ENCODE results near the gene SLC37A4. TPM values are rescaled to one million over a fixed set of nuclear protein-coding genes. Genes with fewer than 3 reads are reported as not detected.

The SLC37A4 gene
- total RNA-seq, 1 experiment from 2014 or later = 54.5 TPM

DNA sequence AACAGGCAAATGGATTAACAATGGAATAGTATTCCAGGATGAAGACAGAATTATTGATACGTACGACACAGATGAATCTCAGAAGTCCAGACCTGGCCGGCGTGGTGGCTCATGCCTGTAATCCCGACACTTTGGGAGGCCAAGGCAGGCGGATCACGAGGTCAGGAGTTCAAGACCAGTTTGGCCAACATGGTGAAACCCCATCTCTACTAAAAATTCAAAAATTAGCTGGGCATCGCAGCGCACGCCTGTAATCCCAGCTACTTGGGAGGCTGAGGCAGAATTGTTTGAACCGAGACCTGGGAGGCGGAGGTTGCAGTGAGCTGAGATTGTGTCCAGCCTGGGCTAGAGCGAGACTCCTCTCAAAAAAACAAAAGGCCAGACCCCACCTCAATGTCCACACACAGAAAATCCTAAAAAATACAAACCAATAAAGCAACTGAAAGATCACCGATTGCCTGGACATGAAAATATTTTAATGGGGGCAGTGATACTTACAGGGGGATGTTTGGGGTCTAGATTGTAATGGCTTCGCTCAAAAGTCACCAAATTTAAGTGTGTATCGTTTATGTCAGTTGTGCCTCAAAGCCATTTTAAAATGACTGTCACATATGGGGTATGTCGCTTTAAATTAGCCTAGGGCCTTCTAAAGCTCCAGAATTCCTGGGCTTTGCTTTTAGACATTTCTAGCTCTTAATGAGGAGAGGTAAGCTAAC is 16.3 kb downstream of the SLC37A4 start (continued):
- TF ChIP-seq, protein P1, sequence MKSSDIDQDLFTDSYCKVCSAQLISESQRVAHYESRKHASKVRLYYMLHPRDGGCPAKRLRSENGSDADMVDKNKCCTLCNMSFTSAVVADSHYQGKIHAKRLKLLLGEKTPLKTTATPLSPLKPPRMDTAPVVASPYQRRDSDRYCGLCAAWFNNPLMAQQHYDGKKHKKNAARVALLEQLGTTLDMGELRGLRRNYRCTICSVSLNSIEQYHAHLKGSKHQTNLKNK (CRISPR knock-in tag; IDR thresholded peaks at IDR 0.05) = peak; percentile 55; the same call in 1 of the 2 replicates
- TF ChIP-seq TEAD1 (CRISPR knock-in tag; IDR thresholded peaks at IDR 0.05) (0 out of 2 replicates have a peak, but pooled peaks have one; percentile 16), NFYB (CRISPR knock-in tag; conservative IDR thresholded peaks at IDR 0.05; ENCODE audit: low read depth) (no peak), PRRX2 (CRISPR knock-in tag; IDR thresholded peaks at IDR 0.05) (no peak)

DNA sequence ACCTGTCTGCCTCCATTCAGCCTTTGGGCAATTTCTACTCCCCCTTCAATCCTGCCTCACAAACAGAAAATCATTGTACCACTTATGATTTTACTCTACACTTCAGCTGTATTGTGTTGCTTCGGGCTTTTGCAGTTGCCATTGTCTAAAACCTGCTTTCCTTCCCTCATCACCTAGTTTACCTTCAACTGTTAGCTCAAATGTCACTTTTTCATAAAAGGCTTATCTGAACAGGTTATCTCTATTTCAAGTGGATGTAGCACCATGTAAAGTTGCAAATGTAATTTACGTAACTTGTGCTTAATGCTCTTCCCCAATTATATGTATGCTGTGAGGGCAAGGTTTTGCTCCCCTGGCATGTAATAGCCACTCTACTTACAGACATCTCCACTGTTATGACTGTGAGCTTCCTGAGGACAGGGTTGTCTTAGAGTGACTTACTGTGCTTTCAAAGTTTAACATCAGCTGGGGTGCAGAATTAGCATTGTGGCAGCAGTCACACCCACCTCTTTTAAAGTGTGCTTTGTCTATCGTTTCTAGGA is 18.0 kb downstream of the SLC37A4 start:
- DNase-seq (ENCODE audit: low spot score) (no peak), ATAC-seq (no peak)
- H3K9me3 Mint-ChIP-seq = no peaks in the 10 kb centered on the region
- 0 out of 2 replicates have a peak overlapping the region, but pooled peaks have one; percentile 75 for H3K27ac Mint-ChIP-seq
- H3K4me3 Mint-ChIP-seq = no peak overlapping the region
- TF ChIP-seq NFATC4 (CRISPR knock-in tag; IDR thresholded peaks at IDR 0.05) = peak; percentile 13; the same call in 1 of the 2 replicates
- TF ChIP-seq OVOL2 (CRISPR knock-in tag; IDR thresholded peaks at IDR 0.05; ENCODE audit: borderline replicate concordance) = no peak
- no peaks in the 10 kb centered on the region for H3K27me3 Mint-ChIP-seq (ENCODE audit: low read depth)
- H3K4me1 Mint-ChIP-seq = peaks cover 10% of the 10 kb centered on the region; the same call in 1 of the 2 replicates
- ChIA-PET POLR2A (interaction anchor here (0.6 kb wide), 1 partner anchor 20 kb away, joined by 6 read pairs; no protein-coding TSS in a partner anchor), CTCF (interaction anchor here (1.5 kb wide), 1 partner anchor 15 kb away, joined by 6 read pairs; no protein-coding TSS in a partner anchor)
- peaks cover 68% of the 10 kb centered on the region for H3K36me3 Mint-ChIP-seq

GRCh38 chr11:119011476-119012053 is 19.1 kb downstream of the SLC37A4 start:
- ATAC-seq (peak; percentile 41), DNase-seq (ENCODE audit: low spot score) (no peak)
- H3K27ac Mint-ChIP-seq = 0 out of 2 replicates have a peak overlapping the region, but pooled peaks have one; percentile 68
- peaks cover 64% of the 10 kb centered on the region for H3K36me3 Mint-ChIP-seq
- H3K4me1 Mint-ChIP-seq = peaks cover 1% of the 10 kb centered on the region; the same call in 1 of the 2 replicates
- ChIA-PET CTCF (interaction anchor here (1.1 kb wide), 1 partner anchor 14 kb away, joined by 3 read pairs; the partner anchor contains the start of gene CENATAC), POLR2A (no interaction called here)
- H3K4me3 Mint-ChIP-seq = no peak overlapping the region
- H3K27me3 Mint-ChIP-seq (ENCODE audit: low read depth) = no peaks in the 10 kb centered on the region
- no peaks in the 10 kb centered on the region for H3K9me3 Mint-ChIP-seq
- TF ChIP-seq JAZF1 (CRISPR knock-in tag; IDR thresholded peaks at IDR 0.05) (no peak), RELA (CRISPR knock-in tag; IDR thresholded peaks at IDR 0.05; ENCODE audit: borderline replicate concordance) (no peak), ZNF281 (CRISPR knock-in tag; IDR thresholded peaks at IDR 0.05) (no peak), FOXJ3 (CRISPR knock-in tag; IDR thresholded peaks at IDR 0.05; ENCODE audit: borderline replicate concordance) (no peak), GTF2I (CRISPR knock-in tag; conservative IDR thresholded peaks at IDR 0.05) (no peak), ATF1 (CRISPR knock-in tag; IDR thresholded peaks at IDR 0.05) (no peak), SOX15 (CRISPR knock-in tag; IDR thresholded peaks at IDR 0.05) (no peak), FOXP4 (CRISPR knock-in tag; IDR thresholded peaks at IDR 0.05) (no peak), USF1 (CRISPR knock-in tag; IDR thresholded peaks at IDR 0.05) (no peak), EMX1 (CRISPR knock-in tag; IDR thresholded peaks at IDR 0.05) (no peak), FOXP1 (CRISPR knock-in tag; IDR thresholded peaks at IDR 0.05; ENCODE audit: borderline replicate concordance) (no peak), CREB1 (CRISPR knock-in tag; IDR thresholded peaks at IDR 0.05) (no peak)
- TF ChIP-seq, protein P2, sequence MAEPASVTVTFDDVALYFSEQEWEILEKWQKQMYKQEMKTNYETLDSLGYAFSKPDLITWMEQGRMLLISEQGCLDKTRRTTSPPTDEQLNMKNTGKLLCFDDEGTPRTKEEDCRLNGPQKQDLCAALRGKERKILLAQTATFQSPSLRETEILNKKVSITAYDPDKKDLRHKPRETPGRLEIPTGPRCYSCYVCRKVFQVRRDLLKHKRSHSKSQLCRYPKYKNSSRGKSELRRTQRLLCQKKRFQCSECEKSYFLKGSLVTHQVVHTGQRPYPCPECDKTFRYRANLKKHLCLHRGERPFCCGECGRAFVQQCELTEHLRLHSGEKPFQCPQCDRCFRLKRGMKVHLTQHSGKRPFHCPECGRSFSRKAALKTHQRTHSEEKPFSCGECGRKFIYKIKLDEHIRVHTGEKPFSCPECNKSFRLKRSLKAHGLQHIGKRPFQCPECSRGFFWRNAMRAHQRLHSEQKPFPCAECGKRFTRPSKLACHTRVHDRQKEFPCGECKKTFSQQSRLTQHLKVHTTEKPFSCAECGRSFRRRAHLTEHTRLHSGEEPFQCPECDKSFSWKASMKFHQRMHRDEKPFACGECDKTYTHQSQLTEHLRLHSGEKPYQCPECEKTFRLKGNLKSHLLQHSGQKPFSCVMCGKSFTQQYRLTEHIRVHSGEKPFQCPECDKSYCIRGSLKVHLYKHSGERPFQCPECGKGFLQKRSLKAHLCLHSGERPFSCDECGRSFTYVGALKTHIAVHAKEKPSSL (CRISPR knock-in tag; conservative IDR thresholded peaks at IDR 0.05) = no peak
- TF ChIP-seq, protein P3, sequence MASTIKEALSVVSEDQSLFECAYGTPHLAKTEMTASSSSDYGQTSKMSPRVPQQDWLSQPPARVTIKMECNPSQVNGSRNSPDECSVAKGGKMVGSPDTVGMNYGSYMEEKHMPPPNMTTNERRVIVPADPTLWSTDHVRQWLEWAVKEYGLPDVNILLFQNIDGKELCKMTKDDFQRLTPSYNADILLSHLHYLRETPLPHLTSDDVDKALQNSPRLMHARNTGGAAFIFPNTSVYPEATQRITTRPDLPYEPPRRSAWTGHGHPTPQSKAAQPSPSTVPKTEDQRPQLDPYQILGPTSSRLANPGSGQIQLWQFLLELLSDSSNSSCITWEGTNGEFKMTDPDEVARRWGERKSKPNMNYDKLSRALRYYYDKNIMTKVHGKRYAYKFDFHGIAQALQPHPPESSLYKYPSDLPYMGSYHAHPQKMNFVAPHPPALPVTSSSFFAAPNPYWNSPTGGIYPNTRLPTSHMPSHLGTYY (CRISPR knock-in tag; IDR thresholded peaks at IDR 0.05) = no peak
